Measurements from ENCODE around the gene LDHAL6B. TPM values are rescaled to one million over a fixed set of nuclear protein-coding genes. Genes with fewer than 3 reads are reported as not detected.

Gene LDHAL6B
- total RNA-seq, 1 experiment from 2014 or later: not detected

GRCh38 chr15:59255680-59256336, 49.2 kb downstream of the LDHAL6B start:
- H3K27me3 ChIP-seq: no peaks in the 10 kb centered on the region
- no peak for DNase-seq
- peaks cover 14% of the 10 kb centered on the region for H3K36me3 ChIP-seq
- no peak overlapping the region for H3K4me3 ChIP-seq
- no peaks in the 10 kb centered on the region for H3K9me3 ChIP-seq

GRCh38 chr15:59256482-59256881, 49.8 kb downstream of the LDHAL6B start:
- Histone ChIP-seq H3K9me3 (no peaks in the 10 kb centered on the region), H3K36me3 (peaks cover 14% of the 10 kb centered on the region), H3K27me3 (no peaks in the 10 kb centered on the region), H3K4me3 (no peak overlapping the region)
- DNase-seq: no peak

- no peak overlapping the region for H3K4me3 ChIP-seq
- no peaks in the 10 kb centered on the region for H3K27me3 ChIP-seq
- H3K9me3 ChIP-seq: no peaks in the 10 kb centered on the region
- peaks cover 14% of the 10 kb centered on the region for H3K36me3 ChIP-seq
- no peak for DNase-seq
These were observed 50.5 kb downstream of the LDHAL6B start for GRCh38 chr15:59257140-59257539.

Other genes with a start within 250 kb of the LDHAL6B start
- gene RNF111, start 219.2 kb upstream of the LDHAL6B start, total RNA-seq (2014; rRNA removed; shearing (Covaris generic); ENCODE audit: low replicate concordance): 11.8 and 16.0 TPM in 2 replicates
- 89.4 and 94.5 TPM in 2 replicates for gene CCNB2, start 101.7 kb upstream of the LDHAL6B start, total RNA-seq (2014; rRNA removed; shearing (Covaris generic); ENCODE audit: low replicate concordance)
- gene MYO1E, start 166.0 kb downstream of the LDHAL6B start, total RNA-seq (2014; rRNA removed; shearing (Covaris generic); ENCODE audit: low replicate concordance): 45.1 and 96.3 TPM in 2 replicates
- gene FAM81A, start 231.3 kb downstream of the LDHAL6B start, total RNA-seq (2014; rRNA removed; shearing (Covaris generic); ENCODE audit: low replicate concordance): not detected in 2 replicates